AG10803 (cell line): ENCODE results near the gene MT1X.
"Not testable (repeated sequence)": the region's sequence is repeated elsewhere in the genome, so short reads cannot be mapped to it uniquely, and the experiment has no call there.

Experiments
- DNase-seq: peaks from one replicate; pipeline ENCODE4 v3.0.0; 2010; ENCODE audit warnings: low read depth
- H3K4me3 ChIP-seq: 2 replicates; pipeline ENCODE4 v1.5.1; 2011; ENCODE audit warnings: mild to moderate bottlenecking, low read length, control low read depth
- TF ChIP-seq, protein P1 (sequence below): conservative IDR thresholded peaks from 2 replicates; pipeline ENCODE4 v1.5.1; 2011; ENCODE audit warnings: mild to moderate bottlenecking, low read length, control low read depth, inconsistent platforms

MT1X gene

DNA sequence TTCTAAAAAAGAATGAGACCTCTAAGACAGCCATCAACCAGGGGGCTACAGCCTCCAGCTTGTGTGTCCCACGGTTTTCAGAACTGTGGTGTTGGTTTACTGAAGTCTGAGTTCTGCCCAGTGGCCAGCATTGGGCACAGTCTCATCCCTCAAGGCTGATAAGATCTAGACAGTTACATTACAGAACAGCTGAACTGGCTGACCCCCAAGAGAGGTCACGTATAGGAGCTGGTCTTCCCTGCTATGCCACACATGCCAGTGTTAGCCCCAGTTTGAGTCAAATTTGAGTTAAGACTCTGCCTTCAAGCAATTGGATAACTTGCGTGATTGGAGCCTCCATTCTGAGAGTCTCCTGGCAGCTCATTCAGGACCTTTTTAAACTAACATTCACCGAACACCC is 32.9 kb downstream of the MT1X start:
- TF ChIP-seq, protein P1, sequence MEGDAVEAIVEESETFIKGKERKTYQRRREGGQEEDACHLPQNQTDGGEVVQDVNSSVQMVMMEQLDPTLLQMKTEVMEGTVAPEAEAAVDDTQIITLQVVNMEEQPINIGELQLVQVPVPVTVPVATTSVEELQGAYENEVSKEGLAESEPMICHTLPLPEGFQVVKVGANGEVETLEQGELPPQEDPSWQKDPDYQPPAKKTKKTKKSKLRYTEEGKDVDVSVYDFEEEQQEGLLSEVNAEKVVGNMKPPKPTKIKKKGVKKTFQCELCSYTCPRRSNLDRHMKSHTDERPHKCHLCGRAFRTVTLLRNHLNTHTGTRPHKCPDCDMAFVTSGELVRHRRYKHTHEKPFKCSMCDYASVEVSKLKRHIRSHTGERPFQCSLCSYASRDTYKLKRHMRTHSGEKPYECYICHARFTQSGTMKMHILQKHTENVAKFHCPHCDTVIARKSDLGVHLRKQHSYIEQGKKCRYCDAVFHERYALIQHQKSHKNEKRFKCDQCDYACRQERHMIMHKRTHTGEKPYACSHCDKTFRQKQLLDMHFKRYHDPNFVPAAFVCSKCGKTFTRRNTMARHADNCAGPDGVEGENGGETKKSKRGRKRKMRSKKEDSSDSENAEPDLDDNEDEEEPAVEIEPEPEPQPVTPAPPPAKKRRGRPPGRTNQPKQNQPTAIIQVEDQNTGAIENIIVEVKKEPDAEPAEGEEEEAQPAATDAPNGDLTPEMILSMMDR = no peak

DNA sequence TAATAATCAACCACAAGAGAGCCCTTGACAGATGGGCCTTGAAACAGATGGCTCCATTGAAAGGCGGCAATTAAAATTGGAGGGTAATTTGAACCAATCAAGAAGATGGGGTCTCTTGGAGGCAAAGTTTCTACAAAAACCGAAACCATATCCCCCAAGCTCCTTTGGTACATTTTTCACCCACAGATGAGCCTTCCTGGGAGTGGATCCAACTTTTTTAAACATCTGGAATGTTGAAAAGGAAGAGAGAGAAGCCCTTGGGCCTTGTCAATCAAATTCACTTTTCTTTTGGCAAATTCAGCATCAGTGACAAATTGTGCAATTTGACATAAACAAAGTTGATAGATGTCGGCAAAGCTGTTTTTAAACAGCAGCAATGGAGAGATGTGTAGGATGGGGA is 34.5 kb downstream of the MT1X start:
- DNase-seq = no peak
- TF ChIP-seq, protein P1 = no peak

More for the DNA sequence above, 32.9 kb downstream of the MT1X start:
- no peak overlapping the region for H3K4me3 ChIP-seq
- DNase-seq = no peak

DNA sequence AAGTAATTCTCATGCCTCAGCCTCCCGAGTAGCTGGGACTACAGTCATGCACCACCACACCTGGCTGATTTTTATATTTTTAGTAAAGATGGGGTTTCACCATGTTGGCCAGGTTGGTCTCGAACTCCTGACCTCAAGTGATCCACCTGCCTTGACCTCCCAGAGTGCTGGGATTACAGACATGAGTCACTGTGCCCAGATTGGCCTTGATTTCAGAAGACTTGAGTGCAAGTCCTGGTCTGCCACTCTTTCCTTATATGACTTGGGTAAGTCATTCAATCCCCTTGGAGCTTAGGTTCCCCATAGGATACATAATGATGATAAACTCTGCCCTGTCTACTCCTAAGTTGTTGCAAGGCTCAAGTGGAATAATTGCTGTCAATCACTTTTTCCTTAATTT is 35.3 kb downstream of the MT1X start:
- not testable (repeated sequence) for H3K4me3 ChIP-seq, DNase-seq

More for the DNA sequence above, 34.5 kb downstream of the MT1X start:
- H3K4me3 ChIP-seq = no peak overlapping the region

DNA sequence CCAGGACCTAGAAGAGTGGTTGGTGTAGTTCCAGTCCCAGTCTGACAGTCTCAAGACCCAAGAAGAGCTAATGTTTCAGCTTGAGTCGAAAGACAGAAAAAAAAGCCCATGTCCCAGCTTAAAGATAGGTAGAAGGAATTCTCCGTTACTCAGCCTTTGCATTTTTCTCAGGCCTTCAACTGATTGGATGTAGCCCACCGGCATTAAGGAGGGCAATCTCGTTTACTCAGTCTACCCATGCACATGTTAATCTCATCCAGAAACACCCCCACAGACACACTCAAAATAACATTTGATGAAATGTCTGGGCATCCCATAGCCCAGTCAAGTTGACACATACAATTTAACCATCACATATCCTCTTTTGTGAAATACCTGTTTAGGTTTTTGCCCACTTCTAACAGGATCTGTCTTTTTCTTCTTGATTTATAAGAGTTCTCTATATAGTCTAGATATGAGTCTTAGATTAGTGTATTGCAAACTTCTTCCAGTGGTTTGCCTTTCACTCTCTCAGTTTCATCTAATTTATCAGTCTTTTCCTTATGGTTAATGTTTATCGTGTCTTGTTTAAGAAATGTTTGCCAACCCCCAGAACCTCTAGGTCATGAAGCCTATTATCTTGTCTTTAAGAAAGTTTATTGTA is 40.1 kb downstream of the MT1X start:
- H3K4me3 ChIP-seq = no peak overlapping the region
- TF ChIP-seq, protein P1 = no peak
- no peak for DNase-seq

DNA sequence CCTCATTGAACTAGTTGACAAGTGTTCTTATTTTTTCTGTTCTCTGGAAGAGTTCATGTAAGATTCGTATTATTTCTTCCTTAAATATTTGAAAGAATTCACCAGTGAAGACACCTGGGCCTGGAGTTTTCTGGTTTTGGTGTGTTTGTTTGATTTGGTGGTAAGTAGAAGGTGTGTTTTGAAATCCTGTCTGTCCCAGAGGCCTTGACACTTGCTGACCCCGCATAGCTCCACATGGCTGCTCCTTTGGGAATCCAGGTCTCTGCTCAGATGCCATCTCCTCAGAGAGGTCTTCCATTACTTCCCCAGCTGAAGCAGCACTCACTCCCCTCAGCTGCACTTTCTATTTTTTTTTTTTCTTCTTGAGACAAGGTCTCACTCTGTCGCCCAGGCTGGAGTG is 41.9 kb downstream of the MT1X start:
- H3K4me3 ChIP-seq = no peak overlapping the region
- TF ChIP-seq, protein P1 = no peak
- DNase-seq = no peak

DNA sequence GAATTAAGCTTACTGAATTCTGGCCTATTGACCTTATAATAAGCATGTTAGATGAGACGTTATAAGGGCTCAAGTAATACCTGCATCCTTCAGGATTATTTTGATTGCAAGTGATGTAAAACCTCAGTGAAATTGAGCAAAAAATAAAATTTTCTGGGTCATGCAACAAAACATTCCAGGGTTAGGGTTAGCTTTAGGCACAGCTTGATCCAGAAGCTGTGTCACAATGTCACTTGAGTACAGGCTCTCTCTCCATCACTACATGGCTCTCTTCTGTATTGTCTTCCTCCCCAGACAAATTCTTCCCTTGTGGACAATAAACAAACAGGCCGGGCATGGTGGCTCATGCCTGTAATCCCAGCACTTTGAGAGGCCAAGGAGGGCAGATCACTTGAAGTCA is 44.0 kb downstream of the MT1X start:
- TF ChIP-seq, protein P1 = no peak
- no peak for DNase-seq
- H3K4me3 ChIP-seq = no peak overlapping the region

DNA sequence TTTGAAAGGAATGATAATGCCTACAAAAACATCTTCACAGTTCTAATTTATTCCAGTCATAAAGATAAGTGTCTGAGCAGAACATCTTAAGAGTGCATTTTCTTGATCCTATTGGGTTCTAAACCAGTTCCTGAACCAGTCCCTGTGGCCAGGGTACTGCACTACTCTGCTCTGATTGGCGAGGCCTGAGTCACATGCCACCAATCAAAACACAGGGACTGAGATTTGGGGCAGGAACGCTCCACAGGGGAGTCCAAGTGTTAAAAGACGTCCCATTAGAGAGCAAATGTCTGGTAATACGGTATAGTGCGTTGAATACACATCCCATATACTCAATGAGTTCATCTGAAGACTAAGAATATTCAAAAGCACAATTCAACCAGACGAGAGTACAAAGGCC is 44.7 kb downstream of the MT1X start:
- H3K4me3 ChIP-seq = no peak overlapping the region
- TF ChIP-seq, protein P1 = no peak
- no peak for DNase-seq
